Stimulated activated naive CD8-positive, alpha-beta T cell treated with anti-CD3 and anti-CD28 coated beads, Interleukin-15, Interleukin-2, amounts not matched to agents 100 ng/mL and 50 ng/mL, for 24 hours (primary cell): ENCODE data around the gene C10orf90.

Experiments used
- H3K27ac Mint-ChIP-seq: one replicate; pipeline ENCODE4 v1.8.0; 2021; ENCODE audit warnings: mild to moderate bottlenecking, mixed read lengths
- H3K27me3 Mint-ChIP-seq: one replicate; pipeline ENCODE4 v1.8.0; 2021; ENCODE audit warnings: mixed read lengths
- H3K36me3 Mint-ChIP-seq: one replicate; pipeline ENCODE4 v1.8.0; 2021; ENCODE audit warnings: low read depth, mixed read lengths
- H3K4me1 Mint-ChIP-seq: one replicate; pipeline ENCODE4 v1.8.0; 2021; ENCODE audit warnings: low read depth, mixed read lengths
- H3K4me3 Mint-ChIP-seq: one replicate; pipeline ENCODE4 v1.8.0; 2021; ENCODE audit warnings: mild to moderate bottlenecking, mixed read lengths
- H3K9me3 Mint-ChIP-seq: one replicate; pipeline ENCODE4 v1.8.0; 2021; ENCODE audit warnings: mixed read lengths

The C10orf90 gene

GRCh38 chr10:126661841-126662515 lies 8.5 kb downstream of the C10orf90 start:
- Mint-ChIP-seq H3K27me3 (peaks cover 8% of the 10 kb centered on the region), H3K27ac (no peak overlapping the region), H3K9me3 (no peaks in the 10 kb centered on the region), H3K36me3 (no peaks in the 10 kb centered on the region), H3K4me3 (no peak overlapping the region), H3K4me1 (peaks cover 20% of the 10 kb centered on the region)

GRCh38 chr10:126661356-126661755 lies 9.1 kb downstream of the C10orf90 start:
- Mint-ChIP-seq H3K27me3 (peaks cover 8% of the 10 kb centered on the region), H3K36me3 (no peaks in the 10 kb centered on the region), H3K27ac (no peak overlapping the region), H3K4me1 (peaks cover 20% of the 10 kb centered on the region), H3K4me3 (no peak overlapping the region), H3K9me3 (no peaks in the 10 kb centered on the region)

- Mint-ChIP-seq H3K36me3 (no peaks in the 10 kb centered on the region), H3K27ac (no peak overlapping the region)
These were observed 10.7 kb downstream of the C10orf90 start for GRCh38 chr10:126659750-126660149.

GRCh38 chr10:126658928-126659327 lies 11.6 kb downstream of the C10orf90 start:
- H3K27ac Mint-ChIP-seq = no peak overlapping the region
- H3K4me3 Mint-ChIP-seq = no peak overlapping the region
- no peaks in the 10 kb centered on the region for H3K36me3 Mint-ChIP-seq
- no peaks in the 10 kb centered on the region for H3K9me3 Mint-ChIP-seq
- peaks cover 4% of the 10 kb centered on the region for H3K27me3 Mint-ChIP-seq
- peaks cover 9% of the 10 kb centered on the region for H3K4me1 Mint-ChIP-seq

More at GRCh38 chr10:126659750-126660149, 10.7 kb downstream of the C10orf90 start:
- Mint-ChIP-seq H3K4me1 (peaks cover 18% of the 10 kb centered on the region), H3K4me3 (no peak overlapping the region), H3K27me3 (peaks cover 4% of the 10 kb centered on the region), H3K9me3 (no peaks in the 10 kb centered on the region)

- H3K36me3 Mint-ChIP-seq = no peaks in the 10 kb centered on the region
- H3K9me3 Mint-ChIP-seq = no peaks in the 10 kb centered on the region
- H3K27me3 Mint-ChIP-seq = no peaks in the 10 kb centered on the region
- no peak overlapping the region for H3K4me3 Mint-ChIP-seq
- H3K27ac Mint-ChIP-seq = no peak overlapping the region
- no peaks in the 10 kb centered on the region for H3K4me1 Mint-ChIP-seq
These were observed 15.9 kb downstream of the C10orf90 start for GRCh38 chr10:126654579-126654978.

DNA sequence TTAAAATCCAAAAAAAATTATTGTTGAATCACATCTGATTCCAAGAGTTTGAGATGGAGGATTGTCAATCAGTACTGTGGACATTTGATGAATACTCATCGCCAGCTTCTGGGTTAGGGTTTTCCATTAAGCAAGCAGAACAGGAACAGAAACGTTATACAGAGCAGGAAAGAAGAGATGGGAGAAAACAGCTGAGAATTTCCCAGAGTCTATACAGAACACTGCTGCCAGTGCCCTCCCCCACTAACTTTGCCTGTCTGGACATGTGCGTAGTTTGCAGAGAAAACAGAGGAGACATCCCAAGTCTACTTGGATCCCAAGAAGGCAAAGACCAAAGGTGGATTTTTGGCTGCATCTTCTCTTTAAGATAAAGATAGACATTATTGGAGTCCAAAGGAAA lies 19.0 kb downstream of the C10orf90 start:
- Mint-ChIP-seq H3K27me3 (no peaks in the 10 kb centered on the region), H3K4me3 (no peak overlapping the region), H3K9me3 (no peaks in the 10 kb centered on the region), H3K4me1 (no peaks in the 10 kb centered on the region), H3K36me3 (no peaks in the 10 kb centered on the region), H3K27ac (no peak overlapping the region)

- Mint-ChIP-seq H3K4me1 (no peaks in the 10 kb centered on the region), H3K9me3 (no peaks in the 10 kb centered on the region), H3K27me3 (no peaks in the 10 kb centered on the region), H3K4me3 (no peak overlapping the region), H3K36me3 (no peaks in the 10 kb centered on the region), H3K27ac (no peak overlapping the region)
These were observed 20.3 kb downstream of the C10orf90 start for GRCh38 chr10:126650161-126650560.

DNA sequence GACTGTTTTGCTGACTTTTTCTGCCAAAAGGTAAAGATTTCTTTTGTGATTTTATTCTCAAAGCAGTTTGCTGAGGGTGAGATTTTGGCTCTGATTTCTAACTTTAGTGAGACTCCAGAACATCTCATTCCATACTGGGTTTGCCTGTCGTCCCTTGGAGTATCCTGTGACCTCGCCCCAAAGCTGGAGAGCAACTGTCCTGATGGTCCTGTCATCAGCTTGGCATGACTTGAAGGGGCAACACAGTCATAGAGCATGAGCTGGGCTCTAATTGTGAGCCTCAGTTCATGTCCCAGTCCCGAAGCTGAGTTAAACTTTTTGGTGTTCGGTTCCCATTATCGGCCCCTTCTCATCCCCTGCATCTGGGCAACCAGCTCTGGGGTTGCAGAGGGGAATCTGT lies 23.4 kb downstream of the C10orf90 start:
- Mint-ChIP-seq H3K27ac (no peak overlapping the region), H3K4me1 (no peaks in the 10 kb centered on the region), H3K9me3 (peaks cover 4% of the 10 kb centered on the region), H3K4me3 (no peak overlapping the region), H3K27me3 (peaks cover 4% of the 10 kb centered on the region), H3K36me3 (no peaks in the 10 kb centered on the region)

- Mint-ChIP-seq H3K4me1 (no peaks in the 10 kb centered on the region), H3K9me3 (peaks cover 4% of the 10 kb centered on the region), H3K36me3 (no peaks in the 10 kb centered on the region), H3K4me3 (no peak overlapping the region), H3K27ac (no peak overlapping the region), H3K27me3 (peaks cover 4% of the 10 kb centered on the region)
These were observed 24.4 kb downstream of the C10orf90 start for GRCh38 chr10:126646110-126646509.

DNA sequence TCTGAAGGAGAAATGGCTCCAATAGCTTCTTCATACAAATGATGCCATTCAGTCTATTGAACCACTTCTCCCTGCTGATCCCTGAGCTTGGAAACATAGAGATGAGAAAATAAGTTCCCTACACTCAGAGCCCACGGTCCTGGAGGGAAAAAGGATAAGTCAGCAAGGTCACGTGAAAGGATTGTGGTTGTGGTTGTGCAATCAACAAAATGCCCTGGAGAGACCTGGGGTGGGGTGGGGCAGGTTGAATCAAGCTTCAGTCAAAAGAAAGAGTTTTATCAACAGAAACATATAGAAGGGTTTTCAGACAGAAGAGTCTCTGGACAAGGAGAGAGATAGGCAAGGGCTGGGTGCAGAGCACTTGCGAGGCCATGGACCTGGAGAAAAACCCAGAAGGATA lies 30.1 kb downstream of the C10orf90 start:
- Mint-ChIP-seq H3K4me1 (no peaks in the 10 kb centered on the region), H3K27me3 (peaks cover 4% of the 10 kb centered on the region), H3K9me3 (peaks cover 4% of the 10 kb centered on the region), H3K27ac (no peak overlapping the region), H3K4me3 (no peak overlapping the region), H3K36me3 (no peaks in the 10 kb centered on the region)

GRCh38 chr10:126639084-126639483 lies 31.4 kb downstream of the C10orf90 start:
- Mint-ChIP-seq H3K4me3 (no peak overlapping the region), H3K27me3 (peaks cover 2% of the 10 kb centered on the region), H3K27ac (no peak overlapping the region), H3K36me3 (no peaks in the 10 kb centered on the region), H3K4me1 (no peaks in the 10 kb centered on the region), H3K9me3 (peaks cover 4% of the 10 kb centered on the region)

DNA sequence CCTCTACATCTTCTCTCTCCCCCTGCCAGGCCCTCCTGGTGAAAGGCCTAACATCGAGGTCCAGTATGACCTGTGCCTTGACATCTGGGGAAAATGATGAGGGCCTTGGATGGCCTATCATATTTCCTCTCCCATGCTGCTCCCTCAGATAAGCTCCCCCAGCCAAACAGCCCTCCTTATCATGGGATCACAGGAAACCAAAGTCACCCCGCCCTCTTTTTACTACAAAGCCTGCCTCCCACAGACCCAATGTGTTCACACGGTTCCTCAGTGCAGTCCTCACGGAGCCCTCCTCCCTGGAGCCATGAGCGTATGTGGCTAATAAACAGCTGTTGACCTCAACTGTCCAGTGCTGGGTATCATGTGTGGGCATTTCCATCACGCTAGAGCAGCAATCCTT lies 32.0 kb downstream of the C10orf90 start:
- H3K9me3 Mint-ChIP-seq = peaks cover 4% of the 10 kb centered on the region
- H3K4me3 Mint-ChIP-seq = no peak overlapping the region
- no peaks in the 10 kb centered on the region for H3K27me3 Mint-ChIP-seq
- no peak overlapping the region for H3K27ac Mint-ChIP-seq
- H3K36me3 Mint-ChIP-seq = no peaks in the 10 kb centered on the region
- H3K4me1 Mint-ChIP-seq = no peaks in the 10 kb centered on the region

- Mint-ChIP-seq H3K9me3 (peaks cover 1% of the 10 kb centered on the region), H3K27ac (no peak overlapping the region), H3K27me3 (no peaks in the 10 kb centered on the region), H3K36me3 (no peaks in the 10 kb centered on the region), H3K4me1 (no peaks in the 10 kb centered on the region), H3K4me3 (no peak overlapping the region)
These were observed 33.0 kb downstream of the C10orf90 start for GRCh38 chr10:126637501-126637900.

- Mint-ChIP-seq H3K4me3 (no peak overlapping the region), H3K36me3 (no peaks in the 10 kb centered on the region), H3K27me3 (peaks cover 6% of the 10 kb centered on the region), H3K27ac (no peak overlapping the region), H3K9me3 (no peaks in the 10 kb centered on the region), H3K4me1 (no peaks in the 10 kb centered on the region)
These were observed 35.6 kb downstream of the C10orf90 start for GRCh38 chr10:126634911-126635310.

- Mint-ChIP-seq H3K4me3 (no peak overlapping the region), H3K9me3 (no peaks in the 10 kb centered on the region), H3K36me3 (no peaks in the 10 kb centered on the region), H3K4me1 (no peaks in the 10 kb centered on the region), H3K27ac (no peak overlapping the region), H3K27me3 (peaks cover 6% of the 10 kb centered on the region)
These were observed 36.1 kb downstream of the C10orf90 start for GRCh38 chr10:126634347-126634746.

GRCh38 chr10:126632705-126633104 lies 37.8 kb downstream of the C10orf90 start:
- no peaks in the 10 kb centered on the region for H3K4me1 Mint-ChIP-seq
- no peaks in the 10 kb centered on the region for H3K9me3 Mint-ChIP-seq
- no peak overlapping the region for H3K27ac Mint-ChIP-seq
- no peaks in the 10 kb centered on the region for H3K36me3 Mint-ChIP-seq
- peaks cover 6% of the 10 kb centered on the region for H3K27me3 Mint-ChIP-seq
- no peak overlapping the region for H3K4me3 Mint-ChIP-seq
